Stimulated activated CD4-positive, alpha-beta T cell treated with anti-CD3 and anti-CD28 coated beads, Interleukin-15, amount 100 ng/mL, for 1 hour (primary cell): Measurements from ENCODE around the gene INHA.

ENCODE experiments used
- DNase-seq, 2 donors: peaks; one replicate each; pipeline ENCODE4 v3.0.0-alpha.2; 2020; ENCODE audit warnings: low read depth in 1 of 2, low spot score in 1 of 2

Gene INHA

GRCh38 chr2:219608399-219608964, 36.4 kb downstream of the INHA start:
- DNase-seq = no peak

GRCh38 chr2:219609149-219609750, 37.1 kb downstream of the INHA start:
- no peak for DNase-seq

- no peak for DNase-seq
Measured at GRCh38 chr2:219611306-219611705, 39.2 kb downstream of the INHA start.

- DNase-seq = no peak
Measured at GRCh38 chr2:219611866-219612576, 39.9 kb downstream of the INHA start.

- no peak for DNase-seq
Measured at GRCh38 chr2:219612577-219613286, 40.6 kb downstream of the INHA start.

GRCh38 chr2:219613461-219614070, 41.5 kb downstream of the INHA start:
- DNase-seq = no peak

- DNase-seq = no peak
Measured at GRCh38 chr2:219614076-219614860, 42.2 kb downstream of the INHA start.

GRCh38 chr2:219615036-219615435, 42.9 kb downstream of the INHA start:
- DNase-seq = no peak

- DNase-seq = no peak
Measured at GRCh38 chr2:219615894-219616293, 43.8 kb downstream of the INHA start.

GRCh38 chr2:219616550-219616949, 44.4 kb downstream of the INHA start:
- DNase-seq = no peak

- no peak for DNase-seq
Measured at GRCh38 chr2:219618733-219619122, 46.6 kb downstream of the INHA start.

GRCh38 chr2:219619235-219619634, 47.1 kb downstream of the INHA start:
- DNase-seq = no peak

- no peak for DNase-seq
Measured at GRCh38 chr2:219620546-219620945, 48.4 kb downstream of the INHA start.

GRCh38 chr2:219621935-219622334, 49.8 kb downstream of the INHA start:
- DNase-seq = no peak

- no peak for DNase-seq
Measured at GRCh38 chr2:219622472-219622871, 50.4 kb downstream of the INHA start.

- no peak for DNase-seq
Measured at GRCh38 chr2:219624565-219624964, 52.5 kb downstream of the INHA start.

- DNase-seq = no peak
Measured at GRCh38 chr2:219625179-219625578, 53.1 kb downstream of the INHA start.
